ENCODE measurements around the gene PCDHGA1.

The PCDHGA1 gene

GRCh38 chr5:141320225-141321169 is 9.8 kb upstream of the PCDHGA1 start, which contains the start of gene TAF7:
TAF7 (minus strand) TSS chr5:141320784; CDS start chr5:141320044, 740 bp downstream.
- Histone ChIP-seq H3K27ac (ENCODE audit: extremely low read depth, low read depth, low read length) (peak within 1 kb of the TSS; percentile 61), H3K4me3 (ENCODE audit: low read depth, low read length) (peak within 1 kb of the TSS; percentile 66), H3K9me3 (ENCODE audit: control insufficient read depth, insufficient read depth, low read depth, low read length) (peaks cover 5% of the 10 kb centered on the region; the same call in 1 of the 2 replicates), H3K36me3 (ENCODE audit: control insufficient read depth in 2 of 2, insufficient read depth in 1 of 2, low read length in 2 of 2) (peaks cover 4 to 21% of the 10 kb centered on the region in 2 experiments; a peak in 2 of 3 replicates), H3K4me1 (ENCODE audit: control insufficient read depth, insufficient read depth, low read length) (no peaks in the 10 kb centered on the region)
- ChIA-PET CTCF (interaction anchor here (0.6 to 3.1 kb wide), 34 partner anchors 9 to 385 kb away, joined by 3 to 32 read pairs (median 4); partner anchors contain the start of genes DIAPH1, PCDHB11, PCDHB14 and PCDHB15), POLR2A (interaction anchor here (0.7 to 1.8 kb wide), 15 partner anchors 9 to 316 kb away, joined by 3 to 19 read pairs (median 4); partner anchors contain the start of genes DIAPH1, PCDHGA1, PCDHGA11 and PCDHGA2)
- TF ChIP-seq ZNF600 (tag by site-specific recombination; IDR thresholded peaks at IDR 0.05), result 0 out of 2 replicates have a peak, but pooled peaks have one; percentile 9
- TF ChIP-seq ZFP37 (tag by site-specific recombination; IDR thresholded peaks at IDR 0.05), result peak; percentile 89
- TF ChIP-seq ZBTB7A (tag by site-specific recombination; IDR thresholded peaks at IDR 0.05; ENCODE audit: low read depth), result no peak
- no peak for TF ChIP-seq ZNF571 (tag by site-specific recombination; IDR thresholded peaks at IDR 0.05)
- no peak for TF ChIP-seq MYNN (tag by site-specific recombination; IDR thresholded peaks at IDR 0.05; ENCODE audit: borderline replicate concordance)
- no peak for TF ChIP-seq ZBTB10 (tag by site-specific recombination; IDR thresholded peaks at IDR 0.05)
- TF ChIP-seq SETDB1 (IDR thresholded peaks at IDR 0.05; ENCODE audit: insufficient read length, low read length), result peak; percentile 94
- no peak for TF ChIP-seq ZNF169 (tag by site-specific recombination; IDR thresholded peaks at IDR 0.05)
- no peak for TF ChIP-seq ZNF529 (tag by site-specific recombination; IDR thresholded peaks at IDR 0.05; ENCODE audit: insufficient replicate concordance)
- TF ChIP-seq, protein P1, sequence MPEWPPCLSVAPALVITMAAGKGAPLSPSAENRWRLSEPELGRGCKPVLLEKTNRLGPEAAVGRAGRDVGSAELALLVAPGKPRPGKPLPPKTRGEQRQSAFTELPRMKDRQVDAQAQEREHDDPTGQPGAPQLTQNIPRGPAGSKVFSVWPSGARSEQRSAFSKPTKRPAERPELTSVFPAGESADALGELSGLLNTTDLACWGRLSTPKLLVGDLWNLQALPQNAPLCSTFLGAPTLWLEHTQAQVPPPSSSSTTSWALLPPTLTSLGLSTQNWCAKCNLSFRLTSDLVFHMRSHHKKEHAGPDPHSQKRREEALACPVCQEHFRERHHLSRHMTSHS (tag by site-specific recombination; IDR thresholded peaks at IDR 0.05), result no peak
- no peak for TF ChIP-seq ZNF132 (tag by site-specific recombination; IDR thresholded peaks at IDR 0.05; ENCODE audit: borderline replicate concordance)
- peak; percentile 80; the same call in 1 of the 2 replicates for TF ChIP-seq ZNF2 (tag by site-specific recombination; IDR thresholded peaks at IDR 0.05)
- TF ChIP-seq ZNF654 (tag by site-specific recombination; IDR thresholded peaks at IDR 0.05; ENCODE audit: low read depth), result peak; percentile 39
- TF ChIP-seq, protein P2, sequence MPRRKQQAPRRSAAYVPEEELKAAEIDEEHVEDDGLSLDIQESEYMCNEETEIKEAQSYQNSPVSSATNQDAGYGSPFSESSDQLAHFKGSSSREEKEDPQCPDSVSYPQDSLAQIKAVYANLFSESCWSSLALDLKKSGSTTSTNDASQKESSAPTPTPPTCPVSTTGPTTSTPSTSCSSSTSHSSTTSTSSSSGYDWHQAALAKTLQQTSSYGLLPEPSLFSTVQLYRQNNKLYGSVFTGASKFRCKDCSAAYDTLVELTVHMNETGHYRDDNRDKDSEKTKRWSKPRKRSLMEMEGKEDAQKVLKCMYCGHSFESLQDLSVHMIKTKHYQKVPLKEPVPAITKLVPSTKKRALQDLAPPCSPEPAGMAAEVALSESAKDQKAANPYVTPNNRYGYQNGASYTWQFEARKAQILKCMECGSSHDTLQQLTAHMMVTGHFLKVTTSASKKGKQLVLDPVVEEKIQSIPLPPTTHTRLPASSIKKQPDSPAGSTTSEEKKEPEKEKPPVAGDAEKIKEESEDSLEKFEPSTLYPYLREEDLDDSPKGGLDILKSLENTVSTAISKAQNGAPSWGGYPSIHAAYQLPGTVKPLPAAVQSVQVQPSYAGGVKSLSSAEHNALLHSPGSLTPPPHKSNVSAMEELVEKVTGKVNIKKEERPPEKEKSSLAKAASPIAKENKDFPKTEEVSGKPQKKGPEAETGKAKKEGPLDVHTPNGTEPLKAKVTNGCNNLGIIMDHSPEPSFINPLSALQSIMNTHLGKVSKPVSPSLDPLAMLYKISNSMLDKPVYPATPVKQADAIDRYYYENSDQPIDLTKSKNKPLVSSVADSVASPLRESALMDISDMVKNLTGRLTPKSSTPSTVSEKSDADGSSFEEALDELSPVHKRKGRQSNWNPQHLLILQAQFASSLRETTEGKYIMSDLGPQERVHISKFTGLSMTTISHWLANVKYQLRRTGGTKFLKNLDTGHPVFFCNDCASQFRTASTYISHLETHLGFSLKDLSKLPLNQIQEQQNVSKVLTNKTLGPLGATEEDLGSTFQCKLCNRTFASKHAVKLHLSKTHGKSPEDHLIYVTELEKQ (tag by site-specific recombination; IDR thresholded peaks at IDR 0.05; ENCODE audit: borderline replicate concordance), result no peak
- no peak for TF ChIP-seq ZNF768 (tag by site-specific recombination; IDR thresholded peaks at IDR 0.05)
- TF ChIP-seq, protein P3, sequence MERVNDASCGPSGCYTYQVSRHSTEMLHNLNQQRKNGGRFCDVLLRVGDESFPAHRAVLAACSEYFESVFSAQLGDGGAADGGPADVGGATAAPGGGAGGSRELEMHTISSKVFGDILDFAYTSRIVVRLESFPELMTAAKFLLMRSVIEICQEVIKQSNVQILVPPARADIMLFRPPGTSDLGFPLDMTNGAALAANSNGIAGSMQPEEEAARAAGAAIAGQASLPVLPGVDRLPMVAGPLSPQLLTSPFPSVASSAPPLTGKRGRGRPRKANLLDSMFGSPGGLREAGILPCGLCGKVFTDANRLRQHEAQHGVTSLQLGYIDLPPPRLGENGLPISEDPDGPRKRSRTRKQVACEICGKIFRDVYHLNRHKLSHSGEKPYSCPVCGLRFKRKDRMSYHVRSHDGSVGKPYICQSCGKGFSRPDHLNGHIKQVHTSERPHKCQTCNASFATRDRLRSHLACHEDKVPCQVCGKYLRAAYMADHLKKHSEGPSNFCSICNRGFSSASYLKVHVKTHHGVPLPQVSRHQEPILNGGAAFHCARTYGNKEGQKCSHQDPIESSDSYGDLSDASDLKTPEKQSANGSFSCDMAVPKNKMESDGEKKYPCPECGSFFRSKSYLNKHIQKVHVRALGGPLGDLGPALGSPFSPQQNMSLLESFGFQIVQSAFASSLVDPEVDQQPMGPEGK (tag by site-specific recombination; IDR thresholded peaks at IDR 0.05), result 0 out of 2 replicates have a peak, but pooled peaks have one; percentile 7
- TF ChIP-seq ZFP41 (tag by site-specific recombination; IDR thresholded peaks at IDR 0.05; ENCODE audit: borderline replicate concordance), result no peak
- peak; percentile 43; the same call in 1 of the 2 replicates for TF ChIP-seq ZNF561 (tag by site-specific recombination; IDR thresholded peaks at IDR 0.05; ENCODE audit: borderline replicate concordance)
- 0 out of 2 replicates have a peak, but pooled peaks have one; percentile 38 for TF ChIP-seq ZNF639 (tag by site-specific recombination; IDR thresholded peaks at IDR 0.05)
- TF ChIP-seq ZNF629 (tag by site-specific recombination; IDR thresholded peaks at IDR 0.05), result peak; percentile 61
- TF ChIP-seq ZNF394 (tag by site-specific recombination; IDR thresholded peaks at IDR 0.05; ENCODE audit: borderline replicate concordance), result 0 out of 2 replicates have a peak, but pooled peaks have one; percentile 25
- TF ChIP-seq ZNF48 (tag by site-specific recombination; IDR thresholded peaks at IDR 0.05), result no peak
- TF ChIP-seq WT1 (tag by site-specific recombination; IDR thresholded peaks at IDR 0.05), result 0 out of 2 replicates have a peak, but pooled peaks have one; percentile 9
- no peak for TF ChIP-seq ZNF544 (tag by site-specific recombination; IDR thresholded peaks at IDR 0.05)
- no peak for TF ChIP-seq ZNF223 (tag by site-specific recombination; IDR thresholded peaks at IDR 0.05)
